Measurements from ENCODE around the gene PWWP2B.
"Not testable (repeated sequence)": the region's sequence is repeated elsewhere in the genome, so short reads cannot be mapped to it uniquely, and the experiment has no call there.

Gene PWWP2B

DNA sequence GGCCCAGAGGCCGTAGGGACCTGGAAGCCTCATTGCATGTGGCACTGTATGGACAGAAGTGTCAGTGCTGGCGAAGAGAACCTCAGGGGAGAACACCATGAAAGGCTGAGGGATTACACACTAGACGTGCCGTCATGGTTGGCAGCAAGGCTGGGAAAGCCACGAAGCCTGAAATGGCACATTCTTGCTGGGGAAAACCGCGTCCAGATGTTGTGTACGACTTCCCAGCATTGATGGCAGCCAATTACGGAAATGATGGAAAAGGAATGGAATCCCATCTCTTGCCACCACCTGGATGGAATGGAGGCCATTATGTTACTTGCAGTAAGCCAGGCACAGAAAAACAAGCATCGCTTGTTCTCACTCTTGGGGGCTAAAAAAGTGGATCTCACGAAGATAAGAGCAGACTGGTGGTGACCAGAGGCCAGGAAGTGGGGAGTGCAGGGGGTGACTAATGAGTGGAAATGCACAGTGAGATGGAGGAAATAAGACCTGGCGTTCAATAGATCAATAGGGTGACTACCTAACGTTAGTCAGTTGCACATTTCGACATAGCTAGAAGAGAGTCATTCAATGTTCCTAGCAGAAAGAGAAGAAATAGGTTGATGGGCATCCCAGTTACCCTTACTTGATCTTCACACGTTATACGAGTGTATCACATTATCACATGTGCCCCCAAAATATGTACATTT is 14.6 kb upstream of the PWWP2B start:
- DNase-seq (ENCODE audit: low spot score): no peak

DNA sequence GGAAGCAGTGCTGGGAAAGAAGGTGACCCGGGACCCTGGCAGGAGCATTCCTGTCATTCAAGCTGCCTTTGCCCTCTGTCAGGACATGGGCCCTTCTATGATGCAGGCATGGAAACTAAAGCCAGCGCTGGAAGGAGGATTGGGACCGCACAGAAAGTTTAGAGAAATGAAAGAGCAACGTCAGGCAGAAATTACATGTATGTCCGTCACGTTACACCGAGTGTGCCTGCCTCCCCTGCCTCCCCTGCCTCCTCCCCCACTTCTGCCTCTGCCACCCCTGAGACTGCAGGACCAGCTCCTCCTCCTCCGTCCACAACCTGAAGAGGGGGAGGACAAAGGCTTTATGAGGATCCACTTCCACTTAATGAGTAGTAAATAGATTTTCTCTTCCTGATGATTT is 13.9 kb upstream of the PWWP2B start:
- DNase-seq (ENCODE audit: low spot score): no peak

DNA sequence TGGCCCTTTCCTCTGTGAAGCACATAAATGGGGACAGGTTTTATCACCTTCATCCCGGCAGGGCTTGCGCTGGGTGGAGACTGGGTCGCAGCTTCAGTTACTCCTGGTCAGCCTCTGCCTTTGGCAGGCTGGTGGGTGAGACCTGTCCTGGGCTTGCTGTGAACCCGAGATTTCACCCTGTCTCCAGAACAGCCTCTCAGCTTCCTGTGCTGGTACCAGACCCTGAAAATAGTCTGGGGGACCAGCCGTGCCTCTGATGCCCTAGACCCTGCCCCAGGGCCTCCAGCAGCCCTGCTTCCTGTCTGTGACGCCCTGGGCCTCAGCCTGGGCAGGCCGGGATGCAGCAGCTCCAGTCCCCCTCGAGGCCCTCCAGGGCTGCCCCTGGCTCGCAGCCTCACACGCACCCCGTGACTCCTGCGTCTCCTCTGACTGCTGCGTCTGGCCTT is 13.2 kb upstream of the PWWP2B start:
- no peak for DNase-seq (ENCODE audit: low spot score)

DNA sequence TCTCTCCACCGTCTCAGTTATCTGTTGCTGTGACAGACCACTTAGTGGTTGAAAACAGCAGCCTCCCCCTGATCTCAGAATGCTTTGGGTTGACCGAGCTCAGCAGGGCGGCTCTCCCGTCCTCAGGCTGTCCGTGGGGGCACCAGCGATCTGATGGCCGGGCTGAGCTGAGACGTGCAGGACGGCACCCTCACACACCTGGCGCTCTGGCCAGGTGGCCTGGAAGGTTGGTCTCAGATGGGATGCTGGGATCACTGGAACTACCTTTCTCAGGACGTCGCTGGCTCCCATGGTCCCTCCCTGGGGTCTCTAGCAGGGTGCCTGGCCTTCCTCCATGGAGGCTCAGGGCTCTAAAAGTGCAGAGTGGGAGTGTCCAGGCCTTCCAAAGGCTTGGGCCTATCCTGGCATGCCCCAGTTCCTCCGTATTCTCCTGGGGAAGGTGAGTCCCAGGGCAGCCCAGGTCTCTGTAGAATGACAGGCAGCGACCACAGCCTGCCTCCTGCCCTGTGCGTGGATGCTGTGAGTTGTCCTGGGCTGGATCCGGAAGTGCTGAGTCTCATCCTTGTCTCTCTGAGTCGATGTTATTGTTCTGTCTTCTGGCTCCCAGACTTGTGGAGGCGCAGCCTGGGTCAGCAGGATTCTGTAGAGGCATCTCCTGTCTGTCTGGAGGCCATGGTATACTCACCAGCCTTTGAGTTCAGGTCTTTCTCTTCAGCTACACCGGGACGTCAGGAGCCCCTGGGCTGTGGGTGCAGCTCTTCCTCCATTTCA is 12.2 kb upstream of the PWWP2B start:
- DNase-seq (ENCODE audit: low spot score): no peak

DNA sequence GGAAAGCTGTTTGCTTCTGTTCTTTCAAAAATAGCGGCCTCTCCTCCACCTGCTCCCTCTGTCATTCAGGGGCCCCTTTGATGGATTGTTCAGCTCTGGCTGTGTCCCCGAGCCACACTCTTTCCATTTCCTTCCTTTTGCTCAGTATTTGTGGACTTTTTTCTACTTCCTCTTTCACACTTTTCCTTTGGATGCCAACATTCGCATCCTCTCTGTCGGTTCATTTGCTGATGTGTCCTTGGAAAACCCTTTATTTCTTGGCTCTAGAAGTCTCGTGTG is 11.7 kb upstream of the PWWP2B start:
- no peak for DNase-seq (ENCODE audit: low spot score)

DNA sequence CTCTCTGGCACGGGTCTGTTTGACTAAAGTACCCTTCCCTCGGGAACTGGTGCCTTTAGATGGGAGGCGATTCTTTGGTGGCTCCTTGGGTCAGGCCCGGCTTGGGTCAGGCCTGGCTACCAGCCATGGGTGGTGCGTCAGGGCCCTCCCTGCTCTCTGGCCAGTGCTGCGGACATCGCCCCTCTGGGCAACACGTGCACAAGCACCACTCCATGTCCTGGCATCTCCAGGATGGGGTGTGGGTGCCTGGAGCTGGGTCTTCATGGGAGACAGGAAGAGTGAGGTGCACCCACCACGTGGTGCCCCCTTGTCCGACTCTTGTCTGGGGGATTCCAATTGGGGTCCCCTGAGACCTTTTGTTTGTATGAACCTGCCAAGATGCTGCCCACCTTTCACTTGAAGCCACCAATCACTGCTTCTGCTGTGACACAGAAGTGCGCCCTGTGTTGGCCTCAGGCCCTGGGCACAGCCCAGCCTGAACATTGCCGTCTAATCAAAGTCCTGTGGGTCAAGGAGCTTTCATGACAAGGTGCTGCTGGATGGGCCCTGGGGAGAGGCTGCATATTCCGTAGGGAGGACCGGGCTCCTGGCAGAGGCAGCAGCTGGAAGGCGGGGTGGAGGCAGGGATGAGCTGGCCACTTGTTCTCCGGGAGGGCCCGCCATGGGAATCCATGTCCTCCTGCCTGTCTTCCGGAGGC is 11.1 kb upstream of the PWWP2B start:
- no peak for DNase-seq (ENCODE audit: low spot score)

DNA sequence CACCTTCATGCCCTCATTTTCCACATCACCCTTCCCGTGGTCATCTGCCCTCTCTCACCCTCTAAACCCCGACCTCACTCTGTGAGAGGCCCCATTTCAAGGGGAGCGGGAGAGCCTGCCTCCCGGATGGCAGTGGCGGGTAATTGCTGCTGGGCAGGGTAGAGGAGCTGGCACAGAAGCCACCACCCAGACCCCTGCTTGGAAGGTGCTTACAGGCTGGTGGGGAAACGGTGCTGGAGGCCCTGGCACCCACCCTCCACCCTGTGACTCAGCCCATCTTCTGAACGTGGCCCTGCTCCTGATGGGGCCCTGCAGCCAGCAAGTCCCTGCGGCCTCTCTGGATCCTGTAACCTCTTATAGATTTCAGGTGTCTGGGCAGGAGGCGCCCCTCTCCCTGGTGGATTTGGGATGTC is 10.6 kb upstream of the PWWP2B start:
- no peak for DNase-seq (ENCODE audit: low spot score)

DNA sequence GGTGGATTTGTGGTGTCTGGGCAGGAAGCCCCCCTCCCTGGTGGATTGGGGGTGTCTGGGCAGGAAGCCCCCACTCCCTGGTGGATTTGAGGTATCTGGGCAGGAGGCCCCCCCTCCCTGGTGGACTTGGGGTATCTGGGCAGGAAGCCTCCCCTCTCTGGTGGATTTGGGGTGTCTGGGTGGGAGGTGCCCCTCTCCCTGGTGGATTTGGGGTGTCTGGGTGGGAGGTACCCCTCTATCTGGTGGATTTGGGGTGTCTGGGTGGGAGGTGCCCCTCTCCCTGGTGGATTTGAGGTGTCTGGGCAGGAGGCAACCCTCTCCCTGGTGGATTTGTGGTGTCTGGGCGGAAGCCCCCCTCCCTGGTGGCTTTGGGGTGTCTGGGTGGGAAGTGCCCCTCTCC is 10.1 kb upstream of the PWWP2B start:
- not testable (repeated sequence) for DNase-seq (ENCODE audit: low spot score)

DNA sequence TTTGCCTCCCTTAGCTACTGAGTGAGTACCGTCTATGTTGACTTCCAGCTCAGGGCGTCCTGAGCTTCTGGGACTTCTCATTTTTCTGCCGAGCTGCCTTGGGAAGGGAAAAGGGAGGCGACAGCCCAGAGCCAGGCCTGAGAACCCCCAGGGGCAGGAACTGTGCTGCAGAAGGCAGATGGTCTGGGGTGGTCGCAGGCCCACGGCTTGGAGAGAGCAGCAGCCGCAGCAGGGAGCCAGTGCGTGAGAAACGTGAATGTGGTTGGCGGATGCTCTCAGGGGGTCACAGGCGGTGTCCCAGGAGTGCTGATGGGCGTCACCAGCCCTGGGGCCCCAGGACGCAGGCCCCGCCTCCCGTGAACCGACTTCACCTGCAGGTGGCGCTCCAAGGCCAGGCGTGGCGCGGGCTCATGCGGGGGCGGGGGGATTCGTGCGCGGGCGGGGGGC is 9.2 kb upstream of the PWWP2B start:
- peak; percentile 90 for DNase-seq (ENCODE audit: low spot score)

DNA sequence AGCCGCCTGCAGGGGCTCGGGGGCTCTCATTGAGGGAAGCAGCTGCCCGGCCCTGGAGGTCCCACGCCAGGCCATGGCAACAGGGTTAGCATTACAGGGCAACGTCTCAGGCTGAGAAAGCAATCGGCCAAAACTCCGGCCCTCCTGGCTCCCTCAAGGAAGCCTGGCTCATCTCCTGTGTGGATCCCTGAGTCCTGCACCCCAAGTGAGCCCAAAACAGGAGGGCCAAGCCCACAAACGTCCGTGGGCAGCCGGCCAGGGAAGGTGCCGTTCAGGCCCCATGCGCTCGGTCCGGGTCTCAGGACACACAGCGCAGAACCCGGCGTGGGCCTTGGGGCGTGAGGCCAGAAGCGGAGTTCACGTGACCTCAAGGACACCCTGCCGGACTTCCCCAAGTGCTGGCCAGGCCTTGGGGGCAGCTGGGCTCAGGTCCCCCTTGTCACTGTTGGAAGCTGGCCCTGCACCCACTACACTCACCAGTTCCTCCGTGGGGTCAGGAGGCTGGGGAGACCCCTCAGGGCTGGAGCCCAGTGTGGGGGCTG is 8.0 kb upstream of the PWWP2B start:
- no peak for DNase-seq (ENCODE audit: low spot score)

DNA sequence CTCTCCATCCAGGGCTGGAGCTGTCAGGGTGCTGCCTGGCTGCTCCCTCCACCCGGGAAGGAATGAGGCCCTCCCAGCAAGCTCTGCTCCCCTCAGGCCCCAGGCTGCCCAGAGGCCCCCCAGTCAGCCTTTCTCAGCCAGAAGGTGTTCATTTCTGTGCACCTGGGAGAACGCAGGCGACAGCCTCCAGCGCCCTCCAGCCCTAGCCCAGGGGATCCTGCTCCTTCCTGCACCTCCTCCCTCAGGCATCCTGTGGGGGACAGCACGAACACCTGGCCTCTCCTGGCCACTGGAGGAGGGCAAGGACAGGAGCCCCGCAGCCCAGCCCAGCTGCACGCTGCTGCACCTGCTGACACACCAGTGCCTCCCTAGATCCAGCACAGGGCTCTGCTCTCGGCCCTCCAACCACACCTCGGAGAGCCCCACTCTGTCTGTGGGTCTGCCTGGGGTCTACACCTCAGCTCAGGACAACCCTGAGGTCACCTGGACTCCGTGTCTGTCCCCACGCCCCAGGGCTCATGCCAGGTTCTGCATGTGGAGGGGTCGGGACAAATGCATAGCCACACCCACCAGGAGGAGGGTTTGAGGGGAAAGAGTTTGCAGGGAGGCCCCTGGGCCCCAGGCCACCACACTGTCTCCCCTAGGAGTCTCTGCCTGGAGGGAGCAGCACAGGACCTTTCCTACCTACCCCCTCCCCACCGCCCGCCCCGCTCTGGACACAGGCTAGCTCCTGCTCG is 7.4 kb upstream of the PWWP2B start:
- DNase-seq (ENCODE audit: low spot score): no peak

DNA sequence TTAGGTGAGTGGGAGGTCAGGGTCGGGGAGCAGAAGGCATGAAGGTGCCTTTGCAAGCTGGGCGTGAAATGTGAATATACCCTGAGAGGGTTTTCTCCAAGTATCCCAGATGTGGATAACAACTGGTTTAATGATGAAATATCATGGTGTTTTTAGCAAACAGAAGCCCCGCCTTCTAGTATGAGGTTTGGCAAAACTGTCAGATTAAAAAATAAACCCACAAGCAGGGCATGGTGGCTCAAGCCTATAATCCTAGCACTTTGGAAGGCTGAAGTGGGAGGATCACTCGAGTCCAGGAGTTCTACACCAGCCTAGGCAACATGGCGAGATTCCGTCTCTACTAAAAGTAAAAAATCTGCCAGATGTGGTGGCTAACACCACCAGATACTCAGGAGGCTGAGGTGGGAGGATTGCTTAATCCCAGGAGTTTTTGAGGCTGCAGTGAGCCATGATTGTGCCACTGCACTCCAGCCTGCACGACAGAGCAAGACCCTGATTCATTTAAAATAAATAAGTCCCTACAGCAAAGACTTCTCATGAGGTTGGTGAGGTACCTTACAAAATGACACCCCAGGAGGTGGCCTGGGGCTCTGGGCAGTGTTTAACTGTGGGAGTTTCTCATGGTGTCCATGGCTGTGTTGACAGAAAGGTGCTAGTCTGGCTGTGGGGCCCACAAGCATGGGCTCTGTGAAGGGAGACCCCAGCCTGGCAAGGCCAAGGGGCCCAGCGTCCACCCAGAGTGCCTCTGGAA is 6.7 kb upstream of the PWWP2B start:
- no peak for DNase-seq (ENCODE audit: low spot score)

DNA sequence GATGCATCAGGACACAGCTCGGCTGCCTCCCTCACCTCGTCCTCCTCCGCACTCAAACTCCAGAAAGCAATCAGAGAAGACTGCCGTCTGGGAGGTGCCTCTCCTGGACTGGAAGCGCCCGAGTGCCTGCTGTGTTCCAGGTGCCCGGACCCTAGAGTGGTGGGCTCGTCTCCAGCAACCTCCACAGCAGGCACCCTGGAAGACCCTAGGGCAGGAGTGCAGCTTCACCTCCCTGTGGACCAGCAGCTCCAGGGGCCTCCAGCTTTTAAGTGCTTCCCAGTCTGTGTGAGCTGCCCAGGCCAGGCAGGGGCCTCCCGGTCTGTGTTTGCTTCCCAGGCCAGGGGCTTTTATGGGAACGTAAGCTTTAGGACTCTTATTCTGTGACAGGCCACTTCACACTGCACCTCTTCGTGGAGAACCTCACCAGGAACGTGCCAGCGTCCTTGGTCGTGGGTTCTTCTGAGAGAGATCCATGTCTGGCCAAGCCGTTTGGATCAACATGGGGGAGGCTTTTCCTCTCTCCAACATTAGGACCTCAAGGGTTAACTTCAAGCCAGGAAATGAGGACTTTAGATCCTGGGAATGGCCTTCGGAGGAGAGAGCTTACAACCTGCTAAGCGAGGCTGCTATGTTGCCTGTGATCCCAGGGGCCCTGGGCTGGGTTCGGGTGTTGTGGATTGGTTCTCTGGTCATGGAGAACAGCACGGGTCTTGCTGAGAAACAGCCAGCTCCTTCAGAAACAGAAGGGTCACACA is 5.9 kb upstream of the PWWP2B start:
- DNase-seq (ENCODE audit: low spot score): no peak

DNA sequence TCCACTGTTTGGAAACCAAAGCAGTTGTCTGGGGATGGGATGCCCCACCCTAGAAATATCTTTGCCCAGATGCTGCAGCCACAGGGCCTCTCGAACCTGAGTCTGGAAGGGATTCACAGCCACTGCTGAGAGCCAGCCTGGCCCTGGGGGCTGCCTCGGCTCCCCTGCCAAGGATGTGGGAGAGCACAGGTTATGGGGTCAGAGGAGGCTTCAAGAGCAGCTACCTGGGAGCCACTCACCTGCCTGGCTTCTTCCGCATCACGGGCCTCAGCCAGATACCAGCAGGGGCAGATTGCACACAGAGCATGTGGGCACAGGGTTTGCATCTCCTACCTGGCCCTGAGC is 5.4 kb upstream of the PWWP2B start:
- no peak for DNase-seq (ENCODE audit: low spot score)

DNA sequence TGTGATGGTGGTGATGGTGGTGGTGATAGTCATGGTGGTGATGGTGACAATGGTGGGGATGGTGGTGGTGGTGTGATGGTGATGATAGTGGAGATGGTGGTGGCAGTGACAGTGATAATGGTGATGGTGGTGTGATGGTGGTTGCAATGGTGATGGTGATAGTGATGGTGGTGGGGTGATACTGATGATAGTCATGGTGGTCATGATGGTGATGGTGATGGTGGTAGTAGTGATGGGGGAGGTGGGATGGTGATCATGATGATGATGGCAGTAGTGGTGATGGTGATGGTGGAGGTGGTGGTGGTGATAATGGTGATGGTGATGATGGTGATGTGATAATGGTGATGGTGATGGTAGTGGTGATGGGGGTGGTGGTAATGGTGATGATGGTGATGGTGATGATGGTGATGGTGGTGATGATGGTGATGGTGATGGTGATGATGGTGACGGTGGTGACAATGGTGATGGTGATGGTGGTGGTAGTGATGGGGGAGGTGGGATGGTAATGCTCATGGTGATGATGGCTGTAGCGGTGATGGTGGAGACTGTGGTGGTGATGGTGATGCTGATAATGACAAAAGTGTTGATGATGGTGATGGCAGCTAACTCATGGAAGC is 4.7 kb upstream of the PWWP2B start:
- DNase-seq (ENCODE audit: low spot score): no peak

DNA sequence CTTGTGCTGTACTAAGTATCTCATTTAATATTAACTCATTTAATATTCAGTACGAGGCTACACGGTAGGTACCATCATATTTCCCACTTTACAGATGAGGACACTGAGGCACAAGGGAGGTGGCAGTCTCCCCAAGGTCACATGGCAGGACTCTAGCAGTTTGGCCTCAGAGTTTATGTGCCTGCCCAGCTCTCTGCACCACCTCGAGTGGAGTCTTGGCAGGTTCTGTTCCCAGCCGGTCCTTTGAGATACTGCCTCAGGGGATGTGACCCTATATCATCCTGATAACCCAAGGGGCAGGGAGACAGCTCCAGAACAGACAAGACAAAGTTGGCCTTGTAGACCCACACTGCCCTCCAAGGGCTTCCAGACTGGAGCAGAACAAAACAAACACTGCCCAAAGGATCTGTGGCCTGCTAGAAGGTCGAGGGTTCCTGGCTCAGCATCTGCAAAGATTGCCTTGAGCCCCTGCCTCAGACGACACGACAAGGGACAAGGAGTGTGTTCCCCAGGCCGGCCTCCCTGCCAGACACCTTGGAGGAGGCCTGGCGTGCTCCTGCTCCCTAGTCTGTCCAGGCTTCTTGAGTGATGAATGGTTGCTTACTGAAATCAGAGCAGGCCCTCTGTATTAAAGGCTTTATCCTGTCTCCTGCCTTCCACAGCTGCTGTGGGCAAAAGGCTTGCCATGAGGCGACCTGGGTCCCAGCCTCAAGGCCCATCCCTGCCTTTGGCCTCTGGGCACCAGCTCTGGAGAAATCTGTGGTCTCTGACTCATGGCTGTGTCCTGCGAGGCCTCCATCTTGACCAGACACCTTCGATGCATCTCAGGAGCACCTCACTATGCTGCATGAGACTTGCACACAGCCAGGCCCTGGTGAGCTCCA is 3.9 kb upstream of the PWWP2B start:
- DNase-seq (ENCODE audit: low spot score): no peak

DNA sequence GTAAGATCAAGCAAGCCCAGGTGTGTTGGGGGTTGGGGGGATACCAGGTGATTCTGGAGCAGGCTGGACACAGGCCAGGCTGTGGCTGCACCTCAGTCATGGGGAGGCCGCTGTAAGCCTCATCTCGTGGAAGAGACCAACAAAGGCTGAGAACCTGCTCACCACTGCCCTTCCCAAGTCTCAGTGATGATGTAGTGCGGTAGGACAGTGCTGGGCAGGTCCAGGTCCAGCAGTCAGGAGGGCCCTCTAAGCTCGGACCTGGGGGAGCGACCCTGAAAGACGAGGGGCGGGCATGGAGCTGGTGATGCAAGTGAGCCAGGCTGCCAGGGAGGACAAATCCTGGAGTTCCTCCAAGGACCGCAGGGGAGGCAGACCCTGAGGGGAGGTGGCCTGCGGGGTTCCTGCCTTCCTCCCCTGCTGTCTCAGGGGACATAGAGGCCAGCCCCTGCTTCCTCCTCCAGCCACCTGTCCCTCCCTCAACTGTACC is 3.3 kb upstream of the PWWP2B start:
- DNase-seq (ENCODE audit: low spot score): no peak

DNA sequence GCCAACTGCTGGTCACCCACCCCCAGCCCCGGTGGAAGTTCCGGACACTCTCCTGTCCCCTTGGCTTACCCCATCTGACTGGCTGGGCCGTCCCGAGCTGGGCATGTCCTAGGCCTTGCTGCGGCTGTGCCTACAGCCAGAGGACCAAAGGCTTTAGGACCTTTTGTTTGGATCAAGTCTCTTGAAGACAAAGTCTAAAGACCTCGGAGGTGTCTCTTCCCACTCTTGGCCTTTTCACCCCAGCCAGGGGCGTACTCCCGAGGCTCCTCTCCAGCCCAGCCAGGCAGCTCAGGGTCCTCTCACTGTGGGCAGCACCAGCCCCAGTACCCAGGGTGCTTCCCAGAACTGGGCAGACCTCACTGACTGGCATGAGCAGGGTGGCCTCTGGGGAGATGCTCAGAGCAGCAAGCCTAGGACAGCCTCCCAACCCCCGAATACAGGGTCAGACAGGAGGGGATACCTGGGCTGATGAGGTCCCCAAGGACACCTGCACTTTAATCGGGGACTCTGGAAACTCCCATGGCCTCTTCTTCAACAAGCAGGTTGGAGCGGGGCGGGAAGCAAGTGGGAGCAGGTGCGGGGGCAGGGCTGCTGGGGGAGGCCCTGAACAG is 2.7 kb upstream of the PWWP2B start:
- no peak for DNase-seq (ENCODE audit: low spot score)

Data from germinal center (tissue), 1 donor.